GM23338 (cell line): ENCODE measurements around the gene MAP4K5. TPM values are rescaled to one million over a fixed set of nuclear protein-coding genes. Genes with fewer than 3 reads are reported as not detected.

ENCODE experiments used
- ATAC-seq: fragments of 200-7000 bp; cut with Tn5 transposase; 3 replicates; pipeline ENCODE4 v1.9.1; 2020
- DNase-seq: peaks from one replicate; pipeline ENCODE4 v3.0.0-alpha.2; 2015; ENCODE audit warnings: low spot score
- H2AFZ ChIP-seq: fragments of 200-600 bp; sonication (generic); 2 replicates; pipeline ENCODE4 v1.8.0; 2016; ENCODE audit warnings: antibody characterized with exemption, mild to moderate bottlenecking, moderate library complexity
- H3F3A ChIP-seq: fragments of 200-600 bp; sonication (generic); replicated peaks from 2 replicates; pipeline ENCODE4 v1.8.0; 2017; ENCODE audit warnings: antibody characterized with exemption, mixed run types, low read depth
- H3K27ac ChIP-seq: fragments of 200-600 bp; sonication (generic); 2 replicates; pipeline ENCODE4 v1.6.1; 2016; ENCODE audit warnings: low read depth
- H3K27me3 ChIP-seq: fragments of 200-600 bp; sonication (generic); 2 replicates; pipeline ENCODE4 v1.8.0; 2016; ENCODE audit warnings: mild to moderate bottlenecking, mixed run types, moderate library complexity; ENCODE audit not compliant: insufficient read depth
- H3K36me3 ChIP-seq: fragments of 200-600 bp; sonication (generic); 2 replicates; pipeline ENCODE4 v1.8.0; 2016; ENCODE audit warnings: mild to moderate bottlenecking; ENCODE audit not compliant: insufficient read depth
- H3K4me1 ChIP-seq: fragments of 200-600 bp; sonication (generic); 2 replicates; pipeline ENCODE4 v1.8.0; 2016; ENCODE audit warnings: mild to moderate bottlenecking, moderate library complexity; ENCODE audit not compliant: insufficient read depth
- H3K4me2 ChIP-seq: fragments of 200-600 bp; sonication (generic); 2 replicates; pipeline ENCODE4 v1.7.1; 2017; ENCODE audit warnings: mixed run types
- H3K4me3 ChIP-seq: fragments of 200-600 bp; sonication (generic); 2 replicates; pipeline ENCODE4 v1.6.1; 2016; ENCODE audit warnings: mixed run types
- H3K79me2 ChIP-seq: fragments of 200-600 bp; sonication (generic); replicated peaks from 2 replicates; pipeline ENCODE4 v1.8.0; 2017; ENCODE audit warnings: mild to moderate bottlenecking; ENCODE audit not compliant: insufficient read depth
- H3K9me2 ChIP-seq: fragments of 200-600 bp; sonication (generic); 2 replicates; pipeline ENCODE4 v1.8.0; 2017; ENCODE audit not compliant: insufficient read depth
- H4K20me1 ChIP-seq: fragments of 200-600 bp; sonication (generic); replicated peaks from 2 replicates; pipeline ENCODE4 v1.8.0; 2017; ENCODE audit warnings: mild to moderate bottlenecking; ENCODE audit not compliant: insufficient read depth
- H3K27ac Mint-ChIP-seq: 2 replicates; pipeline ENCODE4 v1.8.0; 2020; ENCODE audit warnings: inconsistent platforms, mild to moderate bottlenecking, moderate library complexity, mixed read lengths
- H3K27me3 Mint-ChIP-seq: 3 replicates; pipeline ENCODE4 v1.8.0; 2022; ENCODE audit warnings: low read depth, mild to moderate bottlenecking, moderate library complexity, mixed read lengths, inconsistent platforms; ENCODE audit not compliant: insufficient read depth, poor library complexity
- H3K36me3 Mint-ChIP-seq: 3 replicates; pipeline ENCODE4 v1.8.0; 2021; ENCODE audit warnings: low read depth, mild to moderate bottlenecking, inconsistent platforms, moderate library complexity, mixed read lengths
- H3K4me1 Mint-ChIP-seq: 3 replicates; pipeline ENCODE4 v1.8.0; 2020; ENCODE audit warnings: mild to moderate bottlenecking, inconsistent platforms, mixed read lengths
- H3K4me3 Mint-ChIP-seq: 3 replicates; pipeline ENCODE4 v1.8.0; 2021; ENCODE audit warnings: moderate library complexity, mild to moderate bottlenecking, inconsistent platforms, mixed read lengths
- H3K9me3 Mint-ChIP-seq: 3 replicates; pipeline ENCODE4 v1.8.0; 2020; ENCODE audit warnings: moderate library complexity, mild to moderate bottlenecking, inconsistent platforms, mixed read lengths
- CREB1 ChIP-seq: fragments of 250-450 bp; sonication (Bioruptor Pico); IDR thresholded peaks from 2 replicates; pipeline ENCODE4 v1.5.0; 2020; ENCODE audit warnings: low read depth, mild to moderate bottlenecking, moderate library complexity
- CTCF ChIP-seq, 2 experiments: fragments of 200-600 bp in 1 of 2; sonication (generic) in 1 of 2; conservative IDR thresholded peaks; 2 replicates each; pipeline versions ENCODE4 v1.5.1 to v1.6.1; 2016 to 2017; ENCODE audit warnings: antibody characterized with exemption in 2 of 2, low read depth in 2 of 2, mild to moderate bottlenecking in 2 of 2, moderate library complexity in 1 of 2
- ETS1 ChIP-seq: IDR thresholded peaks from 2 replicates; pipeline ENCODE4 v1.6.1; 2016; ENCODE audit warnings: antibody characterized with exemption
- EZH2 ChIP-seq: fragments of 200-600 bp; sonication (generic); IDR thresholded peaks from one replicate; pipeline ENCODE4 v1.8.0; 2017; ENCODE audit warnings: antibody characterized with exemption, mild to moderate bottlenecking, low read depth; ENCODE audit not compliant: unreplicated experiment
- EZH2phosphoT487 ChIP-seq: fragments of 200-600 bp; sonication (generic); IDR thresholded peaks from one replicate; pipeline ENCODE4 v1.8.1; 2018; ENCODE audit warnings: antibody characterized with exemption; ENCODE audit not compliant: unreplicated experiment
- JUNB ChIP-seq: IDR thresholded peaks from one replicate; pipeline ENCODE4 v1.6.1; 2016; ENCODE audit warnings: antibody characterized with exemption; ENCODE audit not compliant: unreplicated experiment
- POLR2AphosphoS5 ChIP-seq: IDR thresholded peaks from 2 replicates; pipeline ENCODE4 v1.6.1; 2016; ENCODE audit warnings: antibody characterized with exemption, low read depth
- REST ChIP-seq: IDR thresholded peaks from one replicate; pipeline ENCODE4 v1.6.1; 2018; ENCODE audit warnings: antibody characterized with exemption; ENCODE audit not compliant: unreplicated experiment
- STAT1 ChIP-seq: IDR thresholded peaks from one replicate; pipeline ENCODE4 v1.6.1; 2016; ENCODE audit warnings: antibody characterized with exemption; ENCODE audit not compliant: unreplicated experiment
- ZNF114 ChIP-seq: fragments of 250-450 bp; sonication (Bioruptor Pico); IDR thresholded peaks from 2 replicates; pipeline ENCODE4 v1.5.0; 2020; ENCODE audit warnings: mild to moderate bottlenecking, moderate library complexity
- ZNF331 ChIP-seq: fragments of 250-450 bp; sonication (Bioruptor Pico); IDR thresholded peaks from 2 replicates; pipeline ENCODE4 v1.5.0; 2020; ENCODE audit warnings: low read depth, mild to moderate bottlenecking, moderate library complexity
- polyA plus RNA-seq: library from polyadenylated mRNA; unstranded; fragments of >200 nt; fragmentation: Nextera tagmentation; extraction: Ambion mirVana; gene quantifications from 2 replicates; pipeline ENCODE4 v1.2.1, GENCODE V29; 2016
- total RNA-seq: library from RNA; depleted of rRNA; stranded (reverse); fragments of >200 nt; shearing (Covaris generic); gene quantifications from 2 replicates; pipeline ENCODE4 v1.2.3, GENCODE V29; 2014

The MAP4K5 gene
- total and polyA plus RNA-seq, 2 experiments from 2014 or later, result 71.4 to 74.6 TPM

GRCh38 chr14:50489851-50490250 lies 42.5 kb downstream of the MAP4K5 start:
- H4K20me1 ChIP-seq, result peaks cover 3% of the 10 kb centered on the region; the same call in 1 of the 2 replicates
- Mint-ChIP-seq H3K36me3 (no peaks in the 10 kb centered on the region), H3K4me1 (no peaks in the 10 kb centered on the region)

More at GRCh38 chr14:50489851-50490250, 42.5 kb downstream of the MAP4K5 start:
- Mint-ChIP-seq H3K4me3 (no peak overlapping the region), H3K27me3 (peaks cover 7% of the 10 kb centered on the region), H3K9me3 (no peaks in the 10 kb centered on the region), H3K27ac (no peak overlapping the region)
- TF ChIP-seq POLR2AphosphoS5 (no peak), REST (no peak), ZNF114 (CRISPR knock-in tag) (no peak), EZH2 (no peak), CREB1 (CRISPR knock-in tag) (no peak), CTCF (conservative IDR thresholded peaks at IDR 0.05; ENCODE audit: low read depth in 2 of 2) (no peak), ETS1 (no peak), STAT1 (no peak), EZH2phosphoT487 (no peak), ZNF331 (no peak), JUNB (no peak)
- H3F3A ChIP-seq, result no peaks in the 10 kb centered on the region
- H2AFZ ChIP-seq, result no peak overlapping the region
- no peak overlapping the region for H3K27ac ChIP-seq
- H3K4me1 ChIP-seq, result no peaks in the 10 kb centered on the region
- H3K4me2 ChIP-seq, result no peak overlapping the region
- ATAC-seq (no peak; the same call in 2 of the 3 replicates), DNase-seq (peak; percentile 4)
- H3K9me2 ChIP-seq, result no peaks in the 10 kb centered on the region
- no peaks in the 10 kb centered on the region for H3K36me3 ChIP-seq
- no peak overlapping the region for H3K4me3 ChIP-seq
- no peaks in the 10 kb centered on the region for H3K27me3 ChIP-seq
- peaks cover 46% of the 10 kb centered on the region for H3K79me2 ChIP-seq
